ENCODE results near the gene TSR1. TPM values are rescaled to one million over a fixed set of nuclear protein-coding genes. Genes with fewer than 3 reads are reported as not detected.

The TSR1 gene
- total RNA-seq, 4 donors from 2014 or later, result 3.0 to 18.9 (median 14.4) TPM

- peak; percentile 19 for DNase-seq
- Histone ChIP-seq H3K36me3 (no peaks in the 10 kb centered on the region), H3K27ac (no peak overlapping the region), H3K4me3 (no peak overlapping the region), H3K9me3 (no peaks in the 10 kb centered on the region), H3K4me1 (peaks cover 0 to 6% (median 3%) of the 10 kb centered on the region in 4 donors), H3K27me3 (no peaks in the 10 kb centered on the region)
- no peak for TF ChIP-seq EP300 (IDR thresholded peaks at IDR 0.05; ENCODE audit: low read depth)
- no peak for TF ChIP-seq POLR2A (IDR thresholded peaks at IDR 0.05)
- TF ChIP-seq CTCF (IDR thresholded peaks at IDR 0.05), result no peak
- no peak for TF ChIP-seq POLR2AphosphoS5 (IDR thresholded peaks at IDR 0.05)
- WGBS, 2 donors (ENCODE audit: low coverage in 1 of 2), result 49 to 57% methylated on average over 2 to 5 of the region's 5 CpGs
- intact Hi-C loops (cut with DNase I; ENCODE audit: low total_unique reads), result no loop called here
- in situ Hi-C loops (cut with MboI; ENCODE audit: low pct_ligation_motif_present in 1 of 4, low pct_unique_long_range_greater_than_20kb in 1 of 4, low sequenced_read_pairs in 3 of 4), result no loop called here
These were observed 7.2 kb upstream of the TSR1 start for GRCh38 chr17:2343421-2343820.

- no peak for DNase-seq
- WGBS, 2 donors (ENCODE audit: low coverage in 1 of 2), result 13 to 60% methylated on average over 1 to 5 of the region's 5 CpGs
These were observed 2.0 kb upstream of the TSR1 start for GRCh38 chr17:2338315-2338657.

DNA sequence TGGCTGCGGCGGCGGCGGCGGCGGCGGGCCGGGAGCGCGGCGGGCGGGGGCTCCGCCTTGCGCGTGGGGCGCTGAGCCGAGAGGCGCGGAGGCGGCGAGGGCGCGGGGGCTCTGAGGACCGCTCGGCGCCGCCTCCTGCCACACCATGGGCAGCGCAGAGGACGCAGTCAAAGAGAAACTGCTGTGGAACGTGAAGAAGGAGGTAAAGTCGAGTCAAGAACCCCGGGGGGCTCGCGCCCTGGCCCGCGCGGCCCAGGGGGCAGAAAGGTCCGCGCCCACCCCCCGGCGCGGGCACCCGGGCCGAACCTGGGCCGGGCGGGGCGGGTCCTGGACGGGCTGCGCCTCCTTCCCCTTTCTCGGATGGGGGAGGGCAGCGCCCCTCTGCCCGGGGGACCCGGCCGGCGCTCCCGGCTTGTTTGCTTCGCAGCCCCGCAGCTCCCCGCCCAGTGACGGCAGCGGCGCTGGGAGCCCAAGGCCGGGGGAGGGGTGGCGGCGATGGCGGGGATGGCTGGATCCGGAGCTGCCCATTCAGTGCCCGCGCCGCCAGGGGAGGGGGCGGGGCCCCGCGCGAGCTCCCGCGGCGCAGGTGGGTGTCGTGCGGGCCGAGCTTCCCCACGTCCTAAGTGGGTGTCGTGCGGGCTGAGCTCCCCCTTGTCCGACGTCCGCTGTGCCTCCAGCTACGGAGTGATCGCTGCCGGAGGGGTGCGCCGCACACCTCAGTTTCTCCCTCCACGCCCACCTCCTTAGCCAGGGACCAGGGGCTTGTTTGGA is 1.5 kb upstream of the TSR1 start:
- Histone ChIP-seq H3K4me3 (peak overlapping the region; percentile 67 to 98 (median 81)), H3K4me1 (peaks cover 6 to 24% (median 17%) of the 10 kb centered on the region in 4 donors), H3K27me3 (no peaks in the 10 kb centered on the region), H3K27ac (peak overlapping the region; percentile 92 to 95 (median 94)), H3K36me3 (peaks cover 0 to 20% (median 2%) of the 10 kb centered on the region in 4 donors), H3K9me3 (no peaks in the 10 kb centered on the region)
- DNase-seq, result peak; percentile 76
- intact Hi-C loops (cut with DNase I; ENCODE audit: low total_unique reads), result no loop called here
- 0 to 1% methylated on average over 23 to 56 of the region's 92 CpGs for WGBS, 2 donors (ENCODE audit: low coverage in 1 of 2)
- in situ Hi-C loops (cut with MboI; ENCODE audit: low pct_ligation_motif_present in 1 of 4, low pct_unique_long_range_greater_than_20kb in 1 of 4, low sequenced_read_pairs in 3 of 4), result no loop called here
- TF ChIP-seq POLR2AphosphoS5 (IDR thresholded peaks at IDR 0.05) (peak in 2 of 3 donors; percentile 30 to 58), POLR2A (IDR thresholded peaks at IDR 0.05) (peak; percentile 32), CTCF (IDR thresholded peaks at IDR 0.05) (peak in 1 of 5 experiments; percentile 9), EP300 (IDR thresholded peaks at IDR 0.05; ENCODE audit: low read depth) (no peak)

More at GRCh38 chr17:2338315-2338657, 2.0 kb upstream of the TSR1 start:
- H3K27me3 ChIP-seq, result no peaks in the 10 kb centered on the region
- peaks cover 6 to 24% (median 17%) of the 10 kb centered on the region in 4 donors for H3K4me1 ChIP-seq
- H3K9me3 ChIP-seq, result no peaks in the 10 kb centered on the region
- intact Hi-C loops (cut with DNase I; ENCODE audit: low total_unique reads), result no loop called here
- TF ChIP-seq CTCF (IDR thresholded peaks at IDR 0.05), result no peak
- no peak for TF ChIP-seq POLR2A (IDR thresholded peaks at IDR 0.05)
- TF ChIP-seq EP300 (IDR thresholded peaks at IDR 0.05; ENCODE audit: low read depth), result no peak
- no peak for TF ChIP-seq POLR2AphosphoS5 (IDR thresholded peaks at IDR 0.05)
- peaks cover 0 to 16% (median 0%) of the 10 kb centered on the region in 4 donors for H3K36me3 ChIP-seq
- in situ Hi-C loops (cut with MboI; ENCODE audit: low pct_ligation_motif_present in 1 of 4, low pct_unique_long_range_greater_than_20kb in 1 of 4, low sequenced_read_pairs in 3 of 4), result no loop called here
- H3K4me3 ChIP-seq, result peak overlapping the region; percentile 67 to 98 (median 81)
- peak overlapping the region; percentile 92 to 95 (median 94) for H3K27ac ChIP-seq

DNA sequence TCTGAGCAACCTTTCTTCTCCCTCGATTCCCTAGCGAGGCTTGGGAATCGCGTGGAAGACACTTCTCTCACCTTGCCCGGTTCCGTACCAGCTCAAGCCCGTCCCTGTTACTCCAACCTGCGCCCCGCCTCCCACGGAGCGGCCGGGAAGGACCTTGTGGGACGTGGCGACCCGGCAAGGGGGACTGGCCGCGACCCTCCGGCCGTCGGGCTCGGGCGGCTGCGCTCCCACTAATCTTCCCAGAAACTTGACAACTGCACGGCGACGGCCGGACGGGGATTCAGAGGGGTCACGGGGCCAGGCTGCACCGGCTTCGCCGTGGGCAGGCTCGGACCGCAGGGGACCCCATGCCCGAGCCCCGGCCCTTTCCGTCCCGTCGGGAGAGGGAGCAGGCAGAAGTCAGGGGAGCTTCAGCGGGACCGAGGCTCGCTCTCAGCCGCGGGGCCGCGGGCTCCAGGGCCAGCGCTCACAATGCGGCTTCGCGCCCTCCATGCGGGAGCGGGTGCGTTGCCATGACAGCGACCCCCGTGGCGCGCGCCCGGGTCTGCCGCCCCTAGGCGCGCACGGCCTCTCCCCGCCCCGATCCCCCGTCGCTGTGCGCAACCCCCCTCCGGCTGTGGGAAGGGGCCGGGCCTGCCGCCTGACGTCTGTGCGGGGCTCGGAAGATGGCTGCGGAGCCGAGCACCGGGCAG is 741 bp upstream of the TSR1 start, which contains the start of gene SGSM2:
SGSM2 (plus strand) TSS at position 650 of the 692 bp plus-strand sequence. CDS start 188 bp downstream, outside the sequence.
- in situ Hi-C loops (cut with MboI; ENCODE audit: low pct_ligation_motif_present in 1 of 4, low pct_unique_long_range_greater_than_20kb in 1 of 4, low sequenced_read_pairs in 3 of 4) (no loop called here), intact Hi-C loops (cut with DNase I; ENCODE audit: low total_unique reads) (no loop called here)
- H3K9me3 ChIP-seq, result no peaks in the 10 kb centered on the region
- H3K4me1 ChIP-seq, result peaks cover 6 to 24% (median 17%) of the 10 kb centered on the region in 4 donors
- H3K4me3 ChIP-seq, result peak within 1 kb of the TSS; percentile 67 to 98 (median 81)
- H3K27ac ChIP-seq, result peak within 1 kb of the TSS; percentile 92 to 95 (median 94)
- WGBS, 2 donors (ENCODE audit: low coverage in 1 of 2), result 0% methylated on average over 24 of the region's 77 CpGs; no CpG with 5 or more reads in 1 of the 2 donors
- peaks cover 0 to 25% (median 5%) of the 10 kb centered on the region in 4 donors for H3K36me3 ChIP-seq
- no peaks in the 10 kb centered on the region for H3K27me3 ChIP-seq
- DNase-seq, result peak; percentile 65
- TF ChIP-seq POLR2AphosphoS5 (IDR thresholded peaks at IDR 0.05), result peak in 1 of 3 donors; percentile 37
- TF ChIP-seq POLR2A (IDR thresholded peaks at IDR 0.05), result no peak
